Keratinocyte (primary cell): ENCODE measurements around the gene ANKRD39. TPM values are rescaled to one million over a fixed set of nuclear protein-coding genes. Genes with fewer than 3 reads are reported as not detected.

Source experiments
- DNase-seq: peaks from one replicate; pipeline ENCODE4 v3.0.0-alpha.2; 2011; ENCODE audit warnings: low read depth, missing footprints, low spot score
- FAIRE-seq: peaks from 2 replicates; lab custom pipeline; 2011; peaks lifted over from hg19 to GRCh38; lab: Jason Lieb, UNC
- H2AFZ ChIP-seq: 2 replicates; pipeline ENCODE4 v1.6.0; 2012; ENCODE audit warnings: low read length, control low read depth, inconsistent platforms; ENCODE audit not compliant: control insufficient read depth
- H3K27ac ChIP-seq: 2 replicates; pipeline ENCODE4 v1.5.1; 2011; ENCODE audit warnings: low read length; ENCODE audit not compliant: control insufficient read depth, insufficient read depth
- H3K27me3 ChIP-seq: 3 replicates; pipeline ENCODE4 v1.6.0; 2011; ENCODE audit warnings: low read length; ENCODE audit not compliant: control insufficient read depth, insufficient read depth; ENCODE audit errors: extremely low read depth
- H3K36me3 ChIP-seq, 2 experiments: 2 replicates in 1 of 2; 3 replicates in 1 of 2; pipeline ENCODE4 v1.5.1; 2011; ENCODE audit warnings: low read length in 2 of 2, mild to moderate bottlenecking in 1 of 2; ENCODE audit not compliant: control insufficient read depth in 2 of 2, insufficient read depth in 2 of 2; ENCODE audit errors: extremely low read depth in 1 of 2
- H3K4me1 ChIP-seq: 3 replicates; pipeline ENCODE4 v1.5.1; 2011; ENCODE audit warnings: low read length; ENCODE audit not compliant: control insufficient read depth, insufficient read depth; ENCODE audit errors: extremely low read depth
- H3K4me2 ChIP-seq: 3 replicates; pipeline ENCODE4 v1.6.0; 2011; ENCODE audit warnings: low read depth, low read length; ENCODE audit not compliant: control insufficient read depth, insufficient read depth; ENCODE audit errors: extremely low read depth
- H3K4me3 ChIP-seq, 3 experiments: fragments of 200-600 bp in 1 of 3; sonication (generic) in 1 of 3; 2 replicates in 2 of 3; 3 replicates in 1 of 3; pipeline ENCODE4 v1.5.1; 2011 to 2016; ENCODE audit warnings: low read length in 3 of 3, mild to moderate bottlenecking in 3 of 3, control low read depth in 2 of 3, inconsistent platforms in 1 of 3, low read depth in 1 of 3, mixed read lengths in 1 of 3, mixed run types in 1 of 3, moderate library complexity in 1 of 3; ENCODE audit not compliant: control insufficient read depth in 2 of 3, insufficient read depth in 2 of 3; ENCODE audit errors: extremely low read depth in 1 of 3
- H3K79me2 ChIP-seq: 2 replicates; pipeline ENCODE4 v1.6.0; 2012; ENCODE audit warnings: low read length; ENCODE audit not compliant: control insufficient read depth, insufficient read depth
- H3K9ac ChIP-seq: 3 replicates; pipeline ENCODE4 v1.6.0; 2011; ENCODE audit warnings: low read length; ENCODE audit not compliant: control insufficient read depth, insufficient read depth; ENCODE audit errors: extremely low read depth
- H3K9me1 ChIP-seq: 3 replicates; pipeline ENCODE4 v1.6.0; 2011; ENCODE audit warnings: low read length; ENCODE audit not compliant: control insufficient read depth, insufficient read depth; ENCODE audit errors: extremely low read depth
- H3K9me3 ChIP-seq: 2 replicates; pipeline ENCODE4 v1.5.1; 2012; ENCODE audit warnings: low read depth, low read length; ENCODE audit not compliant: control insufficient read depth
- H4K20me1 ChIP-seq: 3 replicates; pipeline ENCODE4 v1.6.0; 2011; ENCODE audit warnings: low read length; ENCODE audit not compliant: control insufficient read depth, insufficient read depth; ENCODE audit errors: extremely low read depth
- EZH2 ChIP-seq: IDR thresholded peaks from one replicate; pipeline ENCODE4 v1.6.1; 2012; ENCODE audit warnings: inconsistent platforms, mild to moderate bottlenecking, low read length, moderate library complexity
- dilution Hi-C: fragments of 300-500 bp; cut with MboI; formaldehyde crosslinking; loops from one replicate; pipeline ENCODE4 v1.7.0; 2020; ENCODE audit warnings: low sequenced_read_pairs; ENCODE audit not compliant: extremely low pct_ligation_motif_present
- polyA plus RNA-seq, 5 experiments: library from polyadenylated mRNA; depleted of rRNA in 3 of 5; stranded (reverse) in 3 of 5; stranded (forward) in 1 of 5; unstranded in 1 of 5; fragments of >200 nt; gene quantifications; 1 replicate in 1 of 5; 2 replicates in 3 of 5; 3 replicates in 1 of 5; pipeline versions ENCODE4 v1.2.1 to v1.2.3, GENCODE V29; 2011 to 2012; ENCODE audit warnings: missing spikeins in 2 of 5, low read depth in 1 of 5, low replicate concordance in 1 of 5
- TF ChIP-seq, protein P1 (sequence below), 3 experiments: IDR thresholded peaks in 1 of 3; conservative IDR thresholded peaks in 1 of 3; optimal IDR thresholded peaks in 1 of 3; 2 replicates in 2 of 3; 3 replicates in 1 of 3; pipeline versions ENCODE3 to v1.5.1; 2011; ENCODE audit warnings: low read length in 3 of 3, mild to moderate bottlenecking in 3 of 3, moderate library complexity in 2 of 3, control low read depth in 1 of 3, inconsistent platforms in 1 of 3; ENCODE audit not compliant: insufficient read depth in 2 of 3; ENCODE audit errors: extremely low read depth in 1 of 3

The ANKRD39 gene
- polyA plus RNA-seq, 1 donor (not counting 4 experiments of a cell fraction or from before 2014, with no cell fraction given) = 7.2 TPM

DNA sequence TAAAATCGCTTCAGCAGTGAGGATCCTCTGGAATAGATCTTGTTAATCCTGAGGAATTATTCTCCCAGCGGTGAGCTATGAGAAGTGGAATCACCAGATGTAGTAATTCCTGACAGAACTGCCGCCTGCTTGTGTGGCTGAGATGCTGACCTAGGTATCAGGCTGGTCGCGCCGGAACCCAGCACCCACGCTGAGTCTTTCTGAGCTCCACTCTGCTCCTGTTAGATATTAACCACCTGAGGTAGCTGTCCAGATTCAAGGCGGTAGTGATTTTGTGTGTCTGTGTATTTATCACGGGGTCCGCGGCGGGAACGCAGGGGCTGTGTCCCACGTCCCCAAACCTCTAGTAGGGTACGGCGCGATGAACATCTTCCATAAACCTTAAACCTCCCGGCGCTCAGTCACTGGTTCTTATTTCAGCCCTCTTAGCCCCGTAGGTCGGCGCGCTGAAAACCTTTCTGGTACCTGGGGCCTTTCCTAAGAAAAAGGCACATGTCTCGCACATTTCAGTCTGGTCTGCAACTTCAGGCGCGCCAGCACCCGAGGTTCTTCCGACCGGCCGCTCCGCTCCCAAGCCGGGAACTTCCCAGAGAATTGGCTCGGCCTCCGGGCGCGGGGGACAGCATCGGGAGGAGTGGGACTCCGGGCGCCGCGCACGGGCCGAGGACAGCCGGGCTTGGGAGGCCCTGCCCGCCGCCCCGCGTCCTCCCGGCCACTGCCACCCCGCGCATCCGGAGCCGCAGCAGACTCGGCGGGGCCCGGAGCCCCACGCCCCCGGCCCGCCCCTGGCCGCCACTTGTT lies 42.3 kb downstream of the ANKRD39 start:
- Histone ChIP-seq H3K9ac (peak overlapping the region; percentile 64), H3K36me3 (peaks cover 0 to 1% of the 10 kb centered on the region in 2 experiments), H4K20me1 (peaks cover 3% of the 10 kb centered on the region), H3K79me2 (peaks cover 5% of the 10 kb centered on the region), H3K27me3 (no peaks in the 10 kb centered on the region), H3K9me1 (no peaks in the 10 kb centered on the region), H3K4me3 (peak overlapping the region; percentile 53 to 74 (median 57)), H3K9me3 (no peaks in the 10 kb centered on the region), H3K27ac (peak overlapping the region; percentile 48), H3K4me2 (peak overlapping the region; percentile 94), H2AFZ (peak overlapping the region; percentile 85), H3K4me1 (peaks cover 14% of the 10 kb centered on the region)
- DNase-seq (no peak), FAIRE-seq (no peak)
- dilution Hi-C loops = no loop called here
- TF ChIP-seq EZH2 = no peak
- TF ChIP-seq, protein P1, sequence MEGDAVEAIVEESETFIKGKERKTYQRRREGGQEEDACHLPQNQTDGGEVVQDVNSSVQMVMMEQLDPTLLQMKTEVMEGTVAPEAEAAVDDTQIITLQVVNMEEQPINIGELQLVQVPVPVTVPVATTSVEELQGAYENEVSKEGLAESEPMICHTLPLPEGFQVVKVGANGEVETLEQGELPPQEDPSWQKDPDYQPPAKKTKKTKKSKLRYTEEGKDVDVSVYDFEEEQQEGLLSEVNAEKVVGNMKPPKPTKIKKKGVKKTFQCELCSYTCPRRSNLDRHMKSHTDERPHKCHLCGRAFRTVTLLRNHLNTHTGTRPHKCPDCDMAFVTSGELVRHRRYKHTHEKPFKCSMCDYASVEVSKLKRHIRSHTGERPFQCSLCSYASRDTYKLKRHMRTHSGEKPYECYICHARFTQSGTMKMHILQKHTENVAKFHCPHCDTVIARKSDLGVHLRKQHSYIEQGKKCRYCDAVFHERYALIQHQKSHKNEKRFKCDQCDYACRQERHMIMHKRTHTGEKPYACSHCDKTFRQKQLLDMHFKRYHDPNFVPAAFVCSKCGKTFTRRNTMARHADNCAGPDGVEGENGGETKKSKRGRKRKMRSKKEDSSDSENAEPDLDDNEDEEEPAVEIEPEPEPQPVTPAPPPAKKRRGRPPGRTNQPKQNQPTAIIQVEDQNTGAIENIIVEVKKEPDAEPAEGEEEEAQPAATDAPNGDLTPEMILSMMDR (optimal IDR thresholded peaks at IDR 0.05 in 1 of 3, IDR thresholded peaks at IDR 0.05 in 1 of 3, conservative IDR thresholded peaks at IDR 0.05 in 1 of 3; ENCODE audit: extremely low read depth in 1 of 3, insufficient read depth in 2 of 3, low read length in 3 of 3) = no peak

DNA sequence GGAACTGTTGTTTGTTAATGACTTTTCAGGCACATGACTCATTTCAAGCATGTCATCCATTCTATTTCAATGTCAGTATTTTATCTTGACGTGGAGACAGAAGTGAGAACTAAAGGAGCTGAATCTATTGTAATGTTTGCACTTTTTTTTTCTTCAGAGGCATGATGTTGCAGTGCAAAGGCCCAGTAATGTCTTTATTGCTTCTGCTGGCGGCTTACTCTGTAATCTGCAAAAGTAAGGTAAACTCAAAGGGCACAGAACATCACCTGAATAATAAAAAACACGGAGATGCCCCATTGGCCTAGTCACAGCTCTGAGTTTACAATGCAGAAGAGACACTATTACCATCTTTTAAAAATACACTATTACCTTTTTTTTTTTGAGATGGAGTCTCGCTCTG lies 44.2 kb downstream of the ANKRD39 start:
- TF ChIP-seq, protein P1 (optimal IDR thresholded peaks at IDR 0.05 in 1 of 3, IDR thresholded peaks at IDR 0.05 in 1 of 3, conservative IDR thresholded peaks at IDR 0.05 in 1 of 3; ENCODE audit: extremely low read depth in 1 of 3, insufficient read depth in 2 of 3, low read length in 3 of 3) = no peak
- TF ChIP-seq EZH2 = no peak
- Histone ChIP-seq H3K9me1 (no peaks in the 10 kb centered on the region), H3K4me2 (no peak overlapping the region), H3K4me3 (no peak overlapping the region), H3K79me2 (peaks cover 4% of the 10 kb centered on the region), H3K4me1 (peaks cover 14% of the 10 kb centered on the region), H3K9me3 (no peaks in the 10 kb centered on the region), H2AFZ (no peak overlapping the region), H3K27ac (no peak overlapping the region), H3K27me3 (no peaks in the 10 kb centered on the region), H4K20me1 (peaks cover 3% of the 10 kb centered on the region), H3K36me3 (peaks cover 0 to 4% of the 10 kb centered on the region in 2 experiments), H3K9ac (no peak overlapping the region)
- FAIRE-seq (no peak), DNase-seq (no peak)
- dilution Hi-C loops = no loop called here
